SK-N-SH treated with all-trans-retinoic acid at 6 μM for 48 hours (cell line): ENCODE data around the gene CDK7.

ENCODE experiments used
- ISL1 ChIP-seq: fragments of 250-450 bp; sonication (Bioruptor Pico); IDR thresholded peaks from 2 replicates; pipeline ENCODE4 v2.1.2; 2022; ENCODE audit warnings: mild to moderate bottlenecking, moderate library complexity
- SNAI2 ChIP-seq: fragments of 250-450 bp; sonication (Bioruptor Pico); IDR thresholded peaks from 2 replicates; pipeline ENCODE4 v1.5.0; 2020; ENCODE audit warnings: mild to moderate bottlenecking, moderate library complexity
- TCF4 ChIP-seq: fragments of 250-450 bp; sonication (Bioruptor Pico); IDR thresholded peaks from 2 replicates; pipeline ENCODE4 v1.8.0; 2021; ENCODE audit warnings: mild to moderate bottlenecking, moderate library complexity, borderline replicate concordance

GRCh38 chr5:69281114-69281513 lies 46.4 kb downstream of the CDK7 start:
- TF ChIP-seq ISL1 (CRISPR knock-in tag), result no peak
- no peak for TF ChIP-seq TCF4 (CRISPR knock-in tag)
- no peak for TF ChIP-seq SNAI2 (CRISPR knock-in tag)
